Measurements from ENCODE around the gene PRPF19.

PRPF19 gene

GRCh38 chr11:60852117-60852981 lies 54.0 kb downstream of the PRPF19 start:
- Histone ChIP-seq H4K20me1 (ENCODE audit: low read depth, low read length) (no peaks in the 10 kb centered on the region), H3K27me3 (ENCODE audit: low read length) (no peaks in the 10 kb centered on the region), H3K36me3 (ENCODE audit: low read length) (no peaks in the 10 kb centered on the region), H3K4me3 (ENCODE audit: insufficient read depth, low read length, poor library complexity, severe bottlenecking) (no peak overlapping the region), H3K9me3 (ENCODE audit: insufficient read depth, low read length) (no peaks in the 10 kb centered on the region), H3K79me2 (ENCODE audit: insufficient read depth, low read length) (no peaks in the 10 kb centered on the region), H3K9ac (ENCODE audit: low read length) (no peak overlapping the region), H3F3A (ENCODE audit: insufficient read depth) (no peaks in the 10 kb centered on the region), H2AFZ (ENCODE audit: low read depth, low read length, severe bottlenecking) (no peak overlapping the region), H3K4me2 (ENCODE audit: low read depth, low read length, poor library complexity, severe bottlenecking) (no peak overlapping the region), H3K27ac (ENCODE audit: low read depth, low read length) (no peak overlapping the region), H3K9me2 (replicated peaks; ENCODE audit: insufficient read depth, low read length) (no peaks in the 10 kb centered on the region)
- TF ChIP-seq CTCF (IDR thresholded peaks at IDR 0.05; ENCODE audit: insufficient read depth, low read length, poor library complexity, severe bottlenecking) (no peak), EZH2phosphoT487 (conservative IDR thresholded peaks at IDR 0.05; ENCODE audit: low read length) (no peak)

GRCh38 chr11:60851327-60852104 lies 54.9 kb downstream of the PRPF19 start:
- Histone ChIP-seq H4K20me1 (ENCODE audit: low read depth, low read length) (no peaks in the 10 kb centered on the region), H3K36me3 (ENCODE audit: low read length) (no peaks in the 10 kb centered on the region), H3F3A (ENCODE audit: insufficient read depth) (no peaks in the 10 kb centered on the region), H3K27me3 (ENCODE audit: low read length) (no peaks in the 10 kb centered on the region), H3K4me2 (ENCODE audit: low read depth, low read length, poor library complexity, severe bottlenecking) (no peak overlapping the region), H2AFZ (ENCODE audit: low read depth, low read length, severe bottlenecking) (no peak overlapping the region), H3K79me2 (ENCODE audit: insufficient read depth, low read length) (no peaks in the 10 kb centered on the region), H3K27ac (ENCODE audit: low read depth, low read length) (no peak overlapping the region), H3K4me3 (ENCODE audit: insufficient read depth, low read length, poor library complexity, severe bottlenecking) (no peak overlapping the region), H3K9ac (ENCODE audit: low read length) (no peak overlapping the region), H3K9me3 (ENCODE audit: insufficient read depth, low read length) (no peaks in the 10 kb centered on the region), H3K9me2 (replicated peaks; ENCODE audit: insufficient read depth, low read length) (no peaks in the 10 kb centered on the region)
- no peak for TF ChIP-seq EZH2phosphoT487 (conservative IDR thresholded peaks at IDR 0.05; ENCODE audit: low read length)
- TF ChIP-seq CTCF (IDR thresholded peaks at IDR 0.05; ENCODE audit: insufficient read depth, low read length, poor library complexity, severe bottlenecking), result no peak

- no peaks in the 10 kb centered on the region for H3K36me3 ChIP-seq (ENCODE audit: low read length)
These were observed 56.5 kb downstream of the PRPF19 start for GRCh38 chr11:60849641-60850520.

More at GRCh38 chr11:60849641-60850520, 56.5 kb downstream of the PRPF19 start:
- Histone ChIP-seq H3K27ac (ENCODE audit: low read depth, low read length) (no peak overlapping the region), H3K27me3 (ENCODE audit: low read length) (no peaks in the 10 kb centered on the region), H3K4me2 (ENCODE audit: low read depth, low read length, poor library complexity, severe bottlenecking) (no peak overlapping the region), H3K4me3 (ENCODE audit: insufficient read depth, low read length, poor library complexity, severe bottlenecking) (no peak overlapping the region), H3K9me2 (replicated peaks; ENCODE audit: insufficient read depth, low read length) (no peaks in the 10 kb centered on the region), H3K79me2 (ENCODE audit: insufficient read depth, low read length) (peaks cover 14% of the 10 kb centered on the region), H2AFZ (ENCODE audit: low read depth, low read length, severe bottlenecking) (no peak overlapping the region), H3F3A (ENCODE audit: insufficient read depth) (no peaks in the 10 kb centered on the region), H3K9ac (ENCODE audit: low read length) (no peak overlapping the region), H3K9me3 (ENCODE audit: insufficient read depth, low read length) (no peaks in the 10 kb centered on the region), H4K20me1 (ENCODE audit: low read depth, low read length) (no peaks in the 10 kb centered on the region)
- TF ChIP-seq CTCF (IDR thresholded peaks at IDR 0.05; ENCODE audit: insufficient read depth, low read length, poor library complexity, severe bottlenecking) (no peak), EZH2phosphoT487 (conservative IDR thresholded peaks at IDR 0.05; ENCODE audit: low read length) (no peak)

Data from SU-DHL-6 (cell line).